ENCODE data around the gene SKA2.
A peak's percentile ranks its signal among the peaks of the same experiment; 100 is the strongest.
"Not testable (repeated sequence)": the region's sequence is repeated elsewhere in the genome, so short reads cannot be mapped to it uniquely, and the experiment has no call there.

The SKA2 gene

DNA sequence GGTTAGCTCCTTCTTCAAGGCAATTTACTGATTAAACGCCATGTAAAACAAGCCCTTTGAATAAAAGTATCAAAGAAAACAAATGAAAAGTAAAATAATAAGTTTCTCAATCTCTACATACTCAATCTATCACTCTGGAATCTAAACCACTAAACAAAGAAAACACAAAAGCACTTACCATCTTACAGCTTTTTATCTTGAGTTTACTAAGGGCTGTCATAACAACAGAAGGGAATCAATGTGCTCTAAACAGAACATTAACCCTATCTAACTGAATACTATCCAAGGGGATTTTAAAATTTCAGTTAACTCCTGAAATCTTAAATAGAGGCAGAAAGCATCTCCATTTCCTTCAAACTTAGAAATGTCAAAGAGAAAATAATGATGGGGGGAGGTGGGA lies 3.4 kb downstream of the SKA2 start:
- peak; percentile 67 for DNase-seq (ENCODE audit: low read depth)

DNA sequence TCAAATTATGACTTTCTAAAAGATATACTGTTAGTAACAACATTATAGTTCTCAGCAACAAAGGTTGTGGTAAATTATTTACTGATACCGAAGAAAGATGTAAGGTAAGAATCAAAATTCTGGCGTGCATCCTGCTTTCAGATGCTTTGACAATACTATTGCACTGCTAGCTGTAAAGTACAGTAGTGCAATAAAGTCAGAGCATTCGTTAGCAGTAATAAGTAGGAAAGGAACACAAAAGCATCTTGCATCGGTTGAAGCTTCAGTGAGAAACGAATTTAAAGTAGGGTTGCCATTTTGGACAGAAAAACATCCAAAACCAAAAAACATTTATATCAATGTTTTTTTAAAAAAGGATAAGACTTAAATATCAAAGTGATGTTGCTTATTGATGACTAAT lies 4.0 kb downstream of the SKA2 start:
- no peak for DNase-seq (ENCODE audit: low read depth)

DNA sequence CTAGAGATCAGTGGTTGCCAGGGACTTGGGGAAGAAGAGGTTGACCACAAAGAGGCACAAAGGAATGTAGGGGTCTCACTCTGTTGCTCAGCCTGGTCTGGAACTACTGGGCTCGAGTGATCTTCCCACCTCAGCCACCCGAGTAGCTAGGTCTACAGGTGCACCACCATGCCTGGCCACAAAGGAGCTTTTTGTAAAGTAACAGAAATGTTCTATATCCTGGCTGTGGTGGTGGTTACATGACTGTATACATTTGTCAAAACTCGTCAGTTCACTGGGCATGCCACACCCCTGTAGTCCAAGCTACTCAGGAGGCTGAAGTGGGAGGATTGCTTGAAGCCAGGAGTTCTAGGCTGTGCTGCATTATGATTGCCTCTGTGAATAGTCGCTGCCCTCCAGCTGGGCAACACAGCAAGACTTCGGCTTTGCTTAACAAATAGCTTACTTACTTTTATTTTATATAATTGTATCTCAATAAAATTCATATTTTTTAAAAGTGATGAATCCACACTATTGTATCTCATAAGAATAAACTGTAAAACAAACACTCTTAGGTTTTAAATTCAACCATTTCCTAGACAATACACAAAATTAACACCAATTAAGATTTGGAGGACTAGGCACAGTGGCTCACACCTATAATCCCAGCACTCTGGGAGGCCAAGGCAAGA lies 5.0 kb downstream of the SKA2 start:
- DNase-seq (ENCODE audit: low read depth) = no peak

DNA sequence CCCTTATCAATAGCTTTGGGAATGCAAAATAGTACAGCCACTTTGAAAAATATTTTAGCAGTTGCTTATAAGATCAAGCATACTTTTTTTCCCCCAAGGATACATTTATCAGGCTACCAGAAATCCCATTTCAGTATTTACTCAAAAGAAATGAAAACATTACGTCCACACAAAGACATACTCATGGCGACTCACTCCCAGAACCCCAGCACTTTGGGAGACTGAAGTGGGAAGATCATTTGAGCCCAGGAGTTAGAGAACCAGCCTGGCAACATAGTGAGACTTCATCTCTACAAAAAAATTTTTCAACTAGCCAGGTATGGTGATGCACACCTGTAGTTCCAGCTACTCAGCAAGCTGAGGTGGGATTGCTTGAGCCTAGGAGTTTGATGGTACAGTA lies 5.9 kb downstream of the SKA2 start:
- DNase-seq (ENCODE audit: low read depth) = no peak

DNA sequence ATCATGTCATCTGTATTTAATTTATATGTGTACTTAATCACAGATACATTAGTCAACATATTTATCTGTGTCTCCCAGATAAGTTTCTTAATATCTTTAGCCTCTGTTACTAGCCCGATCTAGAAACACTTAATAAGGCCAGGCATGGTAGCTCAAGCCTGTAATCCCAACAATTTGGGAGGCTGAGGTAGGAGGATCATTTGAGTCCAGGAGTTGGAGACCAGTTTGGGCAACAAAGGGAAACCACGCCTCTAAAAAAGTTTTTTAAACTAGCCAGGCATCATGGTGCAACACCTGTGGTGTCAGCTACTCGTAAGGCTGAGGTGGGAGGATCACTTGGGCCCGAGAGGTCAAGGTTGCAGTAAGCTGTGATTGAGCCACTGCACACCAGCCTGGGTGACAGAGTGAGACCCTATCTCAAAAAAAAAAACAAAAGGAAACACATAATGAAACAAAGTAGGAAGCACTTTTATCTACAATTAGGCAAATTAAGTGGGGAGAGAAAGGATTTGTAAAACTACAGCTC lies 9.4 kb downstream of the SKA2 start:
- no peak for DNase-seq (ENCODE audit: low read depth)

DNA sequence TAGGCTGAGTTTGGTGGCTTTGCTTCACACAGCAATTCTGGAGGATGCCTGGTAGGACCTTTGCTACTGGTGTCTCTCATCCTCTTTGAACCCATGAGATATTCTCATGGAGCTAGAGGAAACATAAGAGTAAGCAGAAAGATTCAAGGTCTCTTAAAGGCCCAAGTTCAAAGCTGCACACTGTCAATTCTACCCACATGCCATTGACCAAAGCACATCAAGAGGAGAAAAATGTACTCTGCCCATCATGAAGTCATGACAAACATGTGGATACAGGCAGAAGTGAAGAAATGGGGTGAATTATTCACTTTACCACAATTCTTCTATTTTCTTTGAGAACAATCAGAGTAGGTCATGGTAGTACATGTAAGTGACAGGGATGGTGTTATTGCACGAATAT lies 13.1 kb downstream of the SKA2 start:
- DNase-seq (ENCODE audit: low read depth) = no peak

DNA sequence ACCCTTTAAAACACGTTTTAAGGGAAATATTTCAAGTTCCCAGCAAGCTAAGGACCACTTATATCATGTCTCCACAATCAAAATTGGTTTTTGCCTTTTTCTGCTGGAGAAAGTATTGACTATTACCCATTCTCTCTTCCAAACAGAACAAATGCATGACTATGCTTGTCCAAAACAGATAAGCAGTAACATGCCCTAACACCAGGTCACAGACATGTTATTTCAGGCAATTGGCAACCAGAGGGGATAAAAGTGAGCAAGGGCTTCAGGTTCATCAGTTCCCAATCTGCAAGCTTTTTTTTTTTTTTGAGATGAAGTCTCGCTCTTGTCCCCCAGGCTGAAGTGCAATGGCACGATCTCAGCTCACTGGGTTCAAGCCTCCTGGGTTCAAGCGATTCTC lies 15.0 kb downstream of the SKA2 start:
- no peak for DNase-seq (ENCODE audit: low read depth)

DNA sequence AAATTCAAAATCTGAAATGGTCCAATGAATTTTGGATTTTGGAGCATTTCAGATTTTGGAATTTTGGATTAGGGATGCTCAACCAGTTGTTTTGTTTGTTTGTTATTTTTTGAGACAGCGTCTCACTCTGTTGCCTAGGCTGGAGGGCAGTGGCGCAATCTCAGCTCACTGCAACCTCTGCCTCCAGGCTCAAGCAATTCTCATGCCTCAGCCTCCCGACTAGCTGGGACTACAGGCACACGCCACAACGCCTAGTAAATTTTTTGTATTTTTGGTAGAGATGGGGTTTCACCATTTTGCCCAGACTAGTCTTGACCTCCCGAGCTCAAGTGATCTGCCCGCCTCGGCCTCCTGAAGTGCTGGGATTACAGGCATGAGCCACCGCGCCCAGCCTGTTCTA lies 16.6 kb downstream of the SKA2 start:
- not testable (repeated sequence) for DNase-seq (ENCODE audit: low read depth)

DNA sequence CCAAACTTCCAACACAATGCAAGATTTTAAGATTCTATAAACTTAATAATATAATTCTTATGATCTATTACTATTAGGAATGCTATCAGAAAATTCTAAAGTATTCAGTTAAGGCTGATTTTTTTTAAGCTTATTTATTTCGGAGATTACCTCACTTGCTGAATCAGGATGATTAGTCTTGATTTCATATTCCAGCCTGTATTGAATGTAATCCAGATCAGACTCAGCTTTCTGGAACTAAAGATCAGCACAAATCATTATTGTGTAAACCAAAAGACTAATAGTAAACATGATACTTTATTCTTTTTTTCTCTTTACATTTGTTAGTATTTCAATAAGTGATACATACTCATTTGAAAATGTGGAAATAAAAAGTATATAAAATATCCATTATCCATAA lies 23.9 kb downstream of the SKA2 start:
- no peak for DNase-seq (ENCODE audit: low read depth)

DNA sequence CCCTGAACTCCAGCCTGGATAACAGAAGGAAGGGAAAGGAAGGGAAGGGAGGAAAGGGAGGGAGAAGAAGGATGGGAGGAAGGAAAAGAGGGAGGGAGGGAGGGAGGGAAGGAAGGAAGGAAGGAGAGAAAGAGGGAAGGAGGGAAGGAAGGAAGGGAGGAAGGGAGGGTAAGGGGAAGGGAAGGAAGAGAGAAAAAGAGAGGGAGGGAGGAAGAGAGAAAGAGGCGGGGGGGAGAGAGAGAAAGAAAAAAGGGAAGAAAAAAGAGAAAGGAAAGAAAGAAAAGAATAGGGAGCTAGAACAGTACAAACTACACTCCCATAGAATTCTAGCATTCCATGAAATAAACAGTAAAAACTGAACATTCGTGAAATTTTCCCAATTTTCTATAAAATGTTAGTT lies 25.2 kb downstream of the SKA2 start:
- DNase-seq (ENCODE audit: low read depth) = no peak

DNA sequence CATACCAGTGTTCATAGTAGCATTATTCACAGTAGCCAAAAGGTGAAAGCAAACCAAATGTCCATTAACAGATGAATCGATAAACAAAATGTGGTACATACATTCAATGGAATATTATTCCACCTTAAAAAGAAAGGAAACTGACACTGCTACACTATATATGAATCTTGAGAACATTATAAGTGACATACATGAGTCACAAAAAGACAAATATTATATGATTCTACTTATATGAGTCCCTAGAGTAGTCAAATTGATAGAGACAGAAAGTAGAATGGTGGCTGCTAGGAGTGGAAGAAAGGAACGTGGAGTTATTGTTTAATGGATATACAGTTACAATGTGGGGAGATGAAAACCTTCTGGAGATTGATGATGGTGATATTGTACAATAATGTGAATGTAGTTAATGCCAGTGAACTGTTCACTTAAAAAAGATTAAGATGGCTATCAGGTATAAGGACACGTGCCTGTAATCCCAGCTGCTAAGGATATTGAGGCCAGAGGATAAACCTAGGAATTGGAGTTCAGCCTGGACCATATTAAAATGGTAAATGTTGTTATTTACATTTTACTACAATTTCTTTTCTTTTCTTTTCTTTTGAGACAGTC lies 28.1 kb downstream of the SKA2 start:
- DNase-seq (ENCODE audit: low read depth) = no peak

DNA sequence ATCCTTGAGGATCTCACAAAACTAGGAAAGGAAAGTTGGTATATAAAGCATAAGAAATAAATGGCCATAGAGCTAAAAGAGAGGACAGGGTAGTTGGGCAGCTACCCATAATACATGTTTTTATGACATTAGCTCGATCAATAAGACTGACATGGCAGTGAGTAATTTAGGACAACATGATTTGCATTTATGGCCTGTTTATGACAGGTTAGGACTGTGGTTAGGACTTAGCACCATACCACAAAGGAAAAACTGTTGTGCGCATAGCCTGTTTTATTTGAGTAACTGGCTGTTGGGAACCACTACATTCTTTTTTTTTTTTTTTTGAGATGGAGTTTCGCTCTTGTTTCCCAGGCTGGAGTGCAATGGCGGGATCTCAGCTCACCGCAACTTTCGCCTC lies 30.3 kb downstream of the SKA2 start:
- no peak for DNase-seq (ENCODE audit: low read depth)

DNA sequence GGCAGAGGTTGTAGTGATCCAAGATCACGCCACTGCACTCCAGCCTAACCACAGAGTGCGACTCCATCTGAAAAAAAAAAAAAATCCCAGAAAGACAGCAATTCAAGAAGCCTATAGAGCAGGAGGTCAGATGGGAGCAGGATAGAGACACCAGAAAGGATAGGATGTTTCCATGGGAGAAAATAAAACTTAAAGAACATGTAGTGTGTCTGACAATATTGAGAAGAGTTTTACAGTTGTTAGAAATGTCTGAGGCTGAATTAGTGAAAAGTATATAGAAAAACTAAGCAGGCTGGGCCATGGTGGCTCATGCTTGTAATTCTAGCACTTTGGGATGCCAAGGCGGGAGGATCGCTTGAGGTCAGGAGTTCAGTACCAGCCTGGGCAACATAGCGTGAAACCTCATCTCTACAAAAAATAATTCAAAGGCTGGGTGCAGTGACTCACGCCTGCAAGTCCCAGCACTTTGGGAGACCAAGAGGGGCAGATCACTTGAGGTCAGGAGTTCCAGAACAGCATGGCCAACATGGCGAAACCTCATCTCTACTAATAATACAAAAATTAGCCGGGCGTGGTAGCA lies 33.0 kb downstream of the SKA2 start:
- DNase-seq (ENCODE audit: low read depth) = no peak

DNA sequence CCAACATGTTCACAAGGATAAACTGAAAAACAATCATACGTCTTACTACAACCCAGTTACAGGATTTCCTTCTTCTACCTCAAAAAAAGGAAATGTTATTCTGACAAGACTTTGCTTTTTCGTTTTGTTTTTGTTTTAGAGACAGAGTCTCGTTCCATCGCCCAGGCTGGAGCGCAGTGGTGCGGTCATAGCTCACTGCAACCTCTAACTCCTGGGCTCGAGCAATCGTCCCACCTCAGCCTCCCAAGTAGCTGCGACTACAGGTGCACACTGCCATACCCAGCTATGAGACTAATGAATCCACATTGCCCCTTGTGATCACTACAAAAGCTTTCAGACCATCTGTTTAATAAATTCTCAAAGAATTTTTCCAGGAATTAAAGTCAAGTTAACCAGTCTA lies 39.5 kb downstream of the SKA2 start:
- no peak for DNase-seq (ENCODE audit: low read depth)

DNA sequence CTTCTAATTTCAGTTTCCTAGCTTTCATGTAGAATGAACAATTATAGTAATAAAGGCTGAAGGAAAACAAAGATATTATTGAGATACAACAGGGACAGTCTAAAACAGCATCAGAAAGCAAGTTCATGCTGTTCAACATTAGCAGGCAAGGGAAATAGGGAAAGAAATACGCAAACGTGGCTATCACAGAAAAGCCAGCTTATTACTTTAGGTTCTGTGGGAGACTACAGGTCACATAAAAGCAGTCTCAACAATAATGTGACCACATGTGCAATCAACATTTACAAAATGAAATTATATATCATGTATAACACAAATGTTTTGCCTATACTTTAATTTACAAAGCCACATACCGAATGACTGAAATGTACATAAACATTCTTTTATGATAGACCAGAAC lies 43.4 kb downstream of the SKA2 start:
- DNase-seq (ENCODE audit: low read depth) = no peak

DNA sequence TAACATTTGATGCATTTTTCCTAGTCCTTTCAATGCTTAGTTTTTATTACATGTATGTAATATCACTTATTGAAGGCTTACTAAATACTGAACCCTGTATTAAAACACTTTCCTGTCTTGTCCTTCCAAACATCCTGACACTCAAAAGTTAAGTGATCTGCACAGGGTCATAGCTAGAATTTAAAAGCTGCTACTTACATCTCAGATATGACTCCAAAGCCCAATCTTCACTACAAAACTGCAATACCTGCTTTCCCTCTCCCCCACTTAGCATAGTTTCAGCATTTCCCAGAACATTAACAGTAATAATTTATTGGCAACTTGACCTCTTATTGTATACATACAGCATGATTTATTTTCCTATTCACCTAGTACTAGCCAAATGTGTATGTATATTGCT lies 44.0 kb downstream of the SKA2 start:
- no peak for DNase-seq (ENCODE audit: low read depth)

DNA sequence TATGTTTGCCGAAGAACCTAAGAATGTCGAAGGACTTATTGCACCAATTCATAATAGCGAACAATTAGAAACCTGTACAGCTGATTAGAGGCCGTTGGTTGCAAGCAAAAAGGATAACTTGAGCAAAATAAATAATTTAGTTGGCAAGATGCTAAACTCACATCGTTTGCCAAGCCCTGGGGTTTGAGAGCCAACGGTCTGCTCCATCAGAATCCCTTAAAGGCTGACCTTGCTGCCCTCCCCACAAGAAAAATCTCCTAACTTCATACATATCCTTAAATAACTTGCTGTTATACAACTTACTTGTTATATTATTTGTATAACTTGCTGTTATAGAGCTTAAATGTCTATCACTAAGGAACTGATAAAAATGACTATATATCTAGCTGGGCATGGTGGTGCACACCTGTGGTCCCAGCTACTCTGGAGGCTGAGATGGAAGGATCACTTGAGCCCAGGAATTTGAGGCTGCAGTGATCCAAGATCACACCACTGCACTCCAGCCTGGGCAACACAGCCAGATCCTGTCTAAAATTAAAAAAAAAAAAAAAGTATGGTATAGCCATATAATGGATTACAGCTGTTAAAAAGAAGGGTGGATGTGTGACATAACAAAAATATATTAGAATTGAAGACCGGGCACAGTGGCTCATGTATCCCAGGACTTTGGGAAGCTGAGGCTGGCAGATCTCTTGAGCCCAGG lies 46.4 kb downstream of the SKA2 start:
- DNase-seq (ENCODE audit: low read depth) = no peak

DNA sequence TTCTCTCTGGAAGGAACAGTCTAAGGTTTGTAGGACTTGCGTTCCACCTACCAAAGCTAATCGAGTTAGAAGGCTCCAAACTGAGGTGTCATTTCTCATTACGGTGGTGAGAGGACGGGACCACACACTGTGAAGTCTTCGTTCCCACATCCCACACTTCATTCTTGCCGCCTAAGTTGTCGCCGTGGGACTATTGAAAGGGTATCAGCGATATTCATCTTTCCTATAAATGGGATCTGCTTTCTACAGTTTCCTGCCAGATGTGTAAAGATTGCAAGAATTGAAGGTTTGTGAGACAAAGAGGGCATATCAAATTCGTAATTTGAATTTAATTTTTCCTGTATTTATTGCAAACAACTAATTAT lies 47.7 kb downstream of the SKA2 start:
- no peak for DNase-seq (ENCODE audit: low read depth)

DNA sequence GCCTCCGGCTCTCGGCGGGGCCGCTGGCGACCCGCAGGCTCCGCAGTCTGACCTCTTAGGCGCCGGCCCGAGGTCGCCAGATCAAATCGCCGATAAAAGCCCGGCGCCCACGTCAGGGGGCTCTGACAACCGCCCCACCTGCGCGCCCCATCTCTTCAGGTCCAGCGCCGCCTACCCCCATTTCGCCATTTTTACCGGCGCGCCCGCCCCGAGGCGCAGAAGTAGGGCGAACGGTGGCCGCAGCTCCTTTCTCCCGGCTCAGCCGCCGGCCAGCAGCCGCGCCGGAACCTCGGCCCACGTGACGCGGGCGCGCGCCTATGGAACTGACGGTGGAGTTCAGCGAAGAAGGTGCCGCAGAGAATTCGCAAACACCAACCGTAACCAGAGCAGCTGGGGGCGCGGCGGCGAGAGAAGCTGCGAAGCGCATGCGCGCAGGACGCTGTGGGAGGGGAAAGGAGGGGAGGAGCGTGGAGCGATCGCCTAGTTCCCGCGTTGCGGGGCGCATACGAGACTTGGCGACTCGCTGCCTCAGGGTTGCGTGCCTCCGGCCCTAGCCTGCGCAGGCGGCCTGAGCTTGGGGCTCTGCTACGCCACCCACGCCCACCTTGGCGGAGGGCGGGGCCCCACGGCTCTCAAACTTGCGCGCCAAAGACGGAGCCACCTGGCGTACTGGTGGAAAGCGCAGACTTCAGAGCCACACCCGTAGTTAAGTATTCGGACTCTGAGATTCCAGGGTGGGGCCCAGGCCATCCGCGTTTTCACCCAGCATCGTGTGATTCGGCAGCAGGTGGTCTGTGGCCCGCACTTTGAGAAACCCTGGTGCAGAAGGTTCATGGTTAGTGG lies 48.3 kb downstream of the SKA2 start, which contains the start of gene TRIM37:
TRIM37 (minus strand) TSS at position 418 of the 843 bp plus-strand sequence. CDS start 419 bp downstream, outside the sequence.
- peak; percentile 97 for DNase-seq (ENCODE audit: low read depth)

DNA sequence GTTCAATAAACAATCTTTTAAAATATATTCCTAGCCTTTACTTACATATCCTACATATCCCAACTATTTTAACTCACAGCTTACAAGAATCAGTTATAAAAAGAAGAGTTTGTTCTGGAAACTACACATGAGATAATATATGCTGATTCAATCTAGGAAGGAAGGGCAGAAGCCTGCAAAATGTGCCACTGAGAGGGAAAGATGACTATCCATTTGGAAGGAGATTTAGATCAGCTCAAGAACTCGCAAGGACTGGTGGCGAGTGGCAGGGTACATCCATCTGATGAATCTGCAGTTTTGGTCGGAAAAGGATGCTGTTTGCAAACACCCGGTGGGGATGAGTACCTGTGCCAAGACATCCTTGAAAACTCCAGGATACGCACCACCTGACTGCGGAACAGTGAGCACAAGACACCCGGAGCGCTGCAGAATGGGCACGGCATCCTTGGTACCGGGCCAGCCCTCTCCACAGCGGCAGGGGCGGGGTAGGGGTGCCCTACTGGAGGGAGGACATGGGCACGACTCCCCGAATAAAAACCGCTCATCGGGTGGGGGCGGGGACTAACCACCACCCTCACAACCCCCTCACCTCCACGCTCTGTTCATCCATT lies 49.0 kb downstream of the SKA2 start:
- DNase-seq (ENCODE audit: low read depth) = peak; percentile 33

DNA sequence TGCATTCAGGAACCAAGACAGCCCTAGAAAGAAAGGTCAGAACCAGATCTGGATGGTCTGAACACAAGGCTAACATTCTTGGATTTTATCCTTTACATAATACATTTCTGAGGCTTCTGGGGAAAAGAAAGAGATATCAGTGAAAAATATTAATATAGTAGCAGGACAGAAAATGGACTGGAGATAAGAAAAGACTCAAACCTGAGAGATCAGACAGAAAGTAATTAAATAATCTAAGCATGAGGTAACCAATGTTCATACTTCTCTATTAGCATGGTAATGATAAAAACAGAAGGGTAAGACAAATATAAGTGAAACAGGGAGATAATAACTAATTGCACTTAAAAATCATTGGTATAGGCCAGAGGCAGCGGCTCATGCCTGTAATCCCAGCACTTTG lies 53.8 kb downstream of the SKA2 start:
- no peak for DNase-seq (ENCODE audit: low read depth)

DNA sequence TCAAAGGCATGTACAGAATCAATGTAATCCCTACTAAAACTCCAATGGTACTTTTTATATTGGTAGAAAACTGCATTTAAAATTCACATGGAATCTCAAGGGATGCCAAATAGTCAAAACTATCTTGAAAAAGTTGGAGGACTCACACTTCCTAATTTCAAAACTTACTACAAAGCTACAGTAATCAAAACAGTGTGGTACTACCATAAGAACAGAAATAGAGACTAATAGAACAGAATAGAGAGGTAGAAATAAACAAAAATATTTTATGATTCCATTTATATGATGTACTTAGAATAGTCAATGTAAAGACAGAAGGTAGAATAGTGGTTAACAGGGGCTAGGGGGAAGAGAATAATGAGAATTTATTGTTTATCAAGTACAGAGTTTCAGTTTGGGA lies 57.1 kb downstream of the SKA2 start:
- no peak for DNase-seq (ENCODE audit: low read depth)

Measured in amniotic epithelial cell (primary cell).